Cardiac septum (tissue), 1 donor: ENCODE results near the gene ZNF385B. TPM values are rescaled to one million over a fixed set of nuclear protein-coding genes. Genes with fewer than 3 reads are reported as not detected.

Source experiments
- DNase-seq: peaks from one replicate; pipeline ENCODE4 v3.0.0-alpha.2; 2020; ENCODE audit warnings: low spot score
- intact Hi-C: fragments of 100-400 bp; cut with DNase I; formaldehyde crosslinking; loops from one replicate; pipeline ENCODE4 v1.14.0; 2022
- total RNA-seq: library from RNA; stranded (reverse); fragmentation: NEBNext Ultra II Directional; extraction: Animal tissue kit (Norgen Biotek cat#: 25700); gene quantifications from one replicate; pipeline ENCODE4 v1.2.1, GENCODE V29; 2021
- donor health status: DM: no; HTN: no; CAD: no.

ZNF385B gene
- total RNA-seq, 1 donor from 2014 or later: 6.7 TPM

GRCh38 chr2:179441551-179441950 lies 419.9 kb downstream of the ZNF385B start:
- no peak for DNase-seq
- intact Hi-C loops: no loop called here

GRCh38 chr2:179440642-179441251 lies 420.7 kb downstream of the ZNF385B start:
- DNase-seq: no peak
- intact Hi-C loops: no loop called here

- intact Hi-C loops: no loop called here
- DNase-seq: no peak
Observed at GRCh38 chr2:179438654-179439053, 422.8 kb downstream of the ZNF385B start.

GRCh38 chr2:179437430-179437829 lies 424.0 kb downstream of the ZNF385B start:
- intact Hi-C loops: no loop called here
- DNase-seq: no peak

- DNase-seq: no peak
- intact Hi-C loops: no loop called here
Observed at GRCh38 chr2:179435566-179435965, 425.8 kb downstream of the ZNF385B start.

- no peak for DNase-seq
Observed at GRCh38 chr2:179435000-179435399, 426.4 kb downstream of the ZNF385B start.

GRCh38 chr2:179434357-179434756 lies 427.1 kb downstream of the ZNF385B start:
- no peak for DNase-seq
- intact Hi-C loops: no loop called here

More at GRCh38 chr2:179435000-179435399, 426.4 kb downstream of the ZNF385B start:
- intact Hi-C loops: no loop called here

- intact Hi-C loops: no loop called here
- DNase-seq: no peak
Observed at GRCh38 chr2:179432751-179433150, 428.7 kb downstream of the ZNF385B start.

- intact Hi-C loops: loop anchor here (10.0 kb wide), 1 partner anchor 165 kb away; no protein-coding TSS in a partner anchor
- DNase-seq: no peak
Observed at GRCh38 chr2:179429597-179429996, 431.8 kb downstream of the ZNF385B start.

GRCh38 chr2:179429060-179429471 lies 432.3 kb downstream of the ZNF385B start:
- intact Hi-C loops: loop anchor here (10.0 kb wide), 1 partner anchor 166 kb away; no protein-coding TSS in a partner anchor
- DNase-seq: no peak

GRCh38 chr2:179428649-179429048 lies 432.8 kb downstream of the ZNF385B start:
- no peak for DNase-seq
- intact Hi-C loops: loop anchor here (10.0 kb wide), 1 partner anchor 166 kb away; no protein-coding TSS in a partner anchor

GRCh38 chr2:179427065-179427464 lies 434.3 kb downstream of the ZNF385B start:
- no peak for DNase-seq
- intact Hi-C loops: loop anchor here (10.0 kb wide), 1 partner anchor 168 kb away; no protein-coding TSS in a partner anchor

GRCh38 chr2:179424571-179424970 lies 436.8 kb downstream of the ZNF385B start:
- intact Hi-C loops: loop anchor here (10.0 kb wide), 1 partner anchor 170 kb away; no protein-coding TSS in a partner anchor
- DNase-seq: no peak

- no peak for DNase-seq
- intact Hi-C loops: loop anchor here (1.0 to 10.0 kb wide), 2 partner anchors 173 to 328 kb away; no protein-coding TSS in a partner anchor
Observed at GRCh38 chr2:179422037-179422643, 439.3 kb downstream of the ZNF385B start.

GRCh38 chr2:179417436-179417949 lies 443.9 kb downstream of the ZNF385B start:
- DNase-seq: no peak
- intact Hi-C loops: no loop called here

GRCh38 chr2:179412112-179412511 lies 449.3 kb downstream of the ZNF385B start:
- intact Hi-C loops: no loop called here
- DNase-seq: no peak

- DNase-seq: no peak
- intact Hi-C loops: loop anchor here (1.0 kb wide), 1 partner anchor 191 kb away; no protein-coding TSS in a partner anchor
Observed at GRCh38 chr2:179410552-179411356, 450.7 kb downstream of the ZNF385B start.

- intact Hi-C loops: no loop called here
Observed at GRCh38 chr2:179403624-179404023, 457.8 kb downstream of the ZNF385B start.

GRCh38 chr2:179393481-179393880 lies 467.9 kb downstream of the ZNF385B start:
- DNase-seq: no peak
- intact Hi-C loops: no loop called here

More at GRCh38 chr2:179403624-179404023, 457.8 kb downstream of the ZNF385B start:
- DNase-seq: no peak
